Neural progenitor cell (in vitro differentiated cells): ENCODE data around the gene SLC9A5.

Source experiments
- EZH2 ChIP-seq: fragments of 200-600 bp; sonication (generic); IDR thresholded peaks from 2 replicates; pipeline ENCODE4 v1.6.1; 2017; ENCODE audit warnings: antibody characterized with exemption, mild to moderate bottlenecking, moderate library complexity
- EZH2phosphoT487 ChIP-seq: fragments of 200-600 bp; sonication (generic); IDR thresholded peaks from 2 replicates; pipeline ENCODE4 v1.6.1; 2017; ENCODE audit warnings: antibody characterized with exemption
- TF ChIP-seq, protein P1 (sequence below): fragments of 200-600 bp; sonication (generic); IDR thresholded peaks from 2 replicates; pipeline ENCODE4 v1.5.1; 2017; ENCODE audit warnings: antibody characterized with exemption, mild to moderate bottlenecking

DNA sequence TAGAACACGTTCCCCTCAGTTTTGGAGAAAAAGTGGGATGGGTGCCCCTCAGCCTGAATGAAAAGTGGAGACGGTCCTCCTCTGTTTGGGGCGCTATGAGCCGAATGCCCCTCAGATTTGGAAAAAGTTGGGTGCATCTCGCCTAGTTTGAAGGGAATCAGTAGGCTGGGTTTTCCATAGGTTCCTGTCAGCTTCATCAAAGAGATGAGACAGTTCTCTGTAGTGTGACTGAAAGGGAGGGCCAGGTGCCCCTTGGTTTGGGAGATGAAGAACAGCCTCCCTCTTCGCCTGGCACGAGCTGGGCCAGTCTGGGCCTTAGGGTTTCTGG is 742 bp upstream of the SLC9A5 start:
- TF ChIP-seq, protein P1, sequence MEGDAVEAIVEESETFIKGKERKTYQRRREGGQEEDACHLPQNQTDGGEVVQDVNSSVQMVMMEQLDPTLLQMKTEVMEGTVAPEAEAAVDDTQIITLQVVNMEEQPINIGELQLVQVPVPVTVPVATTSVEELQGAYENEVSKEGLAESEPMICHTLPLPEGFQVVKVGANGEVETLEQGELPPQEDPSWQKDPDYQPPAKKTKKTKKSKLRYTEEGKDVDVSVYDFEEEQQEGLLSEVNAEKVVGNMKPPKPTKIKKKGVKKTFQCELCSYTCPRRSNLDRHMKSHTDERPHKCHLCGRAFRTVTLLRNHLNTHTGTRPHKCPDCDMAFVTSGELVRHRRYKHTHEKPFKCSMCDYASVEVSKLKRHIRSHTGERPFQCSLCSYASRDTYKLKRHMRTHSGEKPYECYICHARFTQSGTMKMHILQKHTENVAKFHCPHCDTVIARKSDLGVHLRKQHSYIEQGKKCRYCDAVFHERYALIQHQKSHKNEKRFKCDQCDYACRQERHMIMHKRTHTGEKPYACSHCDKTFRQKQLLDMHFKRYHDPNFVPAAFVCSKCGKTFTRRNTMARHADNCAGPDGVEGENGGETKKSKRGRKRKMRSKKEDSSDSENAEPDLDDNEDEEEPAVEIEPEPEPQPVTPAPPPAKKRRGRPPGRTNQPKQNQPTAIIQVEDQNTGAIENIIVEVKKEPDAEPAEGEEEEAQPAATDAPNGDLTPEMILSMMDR: no peak
- TF ChIP-seq EZH2 (no peak), EZH2phosphoT487 (no peak)
